Tibial nerve (tissue), 3 donors: ENCODE data around the gene PTPRU.

Experiments
- CTCF ChIP-seq, 5 experiments: fragments of 200-600 bp in 3 of 5; fragments of 450-650 bp in 2 of 5; sonication (generic) in 3 of 5; IDR thresholded peaks; one replicate each; pipeline ENCODE4 v1.5.1; 2016 to 2019; ENCODE audit warnings: antibody characterized with exemption in 5 of 5, mild to moderate bottlenecking in 3 of 5, moderate library complexity in 2 of 5
- POLR2A ChIP-seq, 2 donors: fragments of 450-650 bp; IDR thresholded peaks; one replicate each; pipeline ENCODE4 v1.6.1; 2017; ENCODE audit warnings: antibody characterized with exemption in 2 of 2, mild to moderate bottlenecking in 2 of 2, moderate library complexity in 2 of 2

DNA sequence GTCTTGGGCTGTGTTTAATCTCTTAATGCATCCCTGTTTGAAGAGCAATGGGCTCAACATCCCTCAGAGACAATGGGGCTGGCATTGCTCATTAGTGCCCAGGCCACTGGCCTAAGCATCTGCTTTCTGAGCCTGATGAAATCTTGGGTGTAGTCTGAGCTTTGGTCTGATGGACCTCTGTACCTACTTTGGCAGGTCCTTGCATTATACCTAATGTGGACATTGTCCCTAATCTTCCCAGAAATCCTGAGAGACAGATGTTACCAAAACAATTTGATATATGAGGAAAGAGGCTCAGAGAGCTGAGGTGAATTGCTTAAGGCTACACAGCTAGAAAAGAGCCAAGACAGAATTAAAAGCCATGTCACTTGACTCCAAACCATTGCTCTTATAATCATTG, 95.0 kb downstream of the PTPRU start:
- no peak for TF ChIP-seq CTCF (IDR thresholded peaks at IDR 0.05)
- TF ChIP-seq POLR2A (IDR thresholded peaks at IDR 0.05) = no peak
